ENCODE measurements around the gene CCL26.

Gene CCL26

DNA sequence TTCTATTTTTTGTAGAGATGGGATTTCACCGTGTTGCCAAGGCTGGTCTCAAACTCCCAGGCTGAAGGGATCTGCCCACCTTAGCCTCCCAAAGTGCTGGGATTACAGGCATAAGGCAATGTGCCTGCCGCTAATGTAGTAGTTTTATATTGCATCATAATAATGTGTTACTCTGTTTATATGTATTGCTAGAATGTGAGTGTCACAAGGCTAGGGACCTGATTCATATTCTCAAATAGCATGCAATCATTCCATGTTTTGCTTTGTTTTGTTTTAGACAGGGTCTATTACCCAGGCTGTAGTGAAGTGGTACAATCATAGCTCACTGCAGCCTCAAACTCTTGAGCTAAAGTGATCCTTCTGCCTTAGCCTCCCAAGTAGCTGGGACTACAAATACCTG, 13.5 kb downstream of the CCL26 start:
- TF ChIP-seq, protein P1, sequence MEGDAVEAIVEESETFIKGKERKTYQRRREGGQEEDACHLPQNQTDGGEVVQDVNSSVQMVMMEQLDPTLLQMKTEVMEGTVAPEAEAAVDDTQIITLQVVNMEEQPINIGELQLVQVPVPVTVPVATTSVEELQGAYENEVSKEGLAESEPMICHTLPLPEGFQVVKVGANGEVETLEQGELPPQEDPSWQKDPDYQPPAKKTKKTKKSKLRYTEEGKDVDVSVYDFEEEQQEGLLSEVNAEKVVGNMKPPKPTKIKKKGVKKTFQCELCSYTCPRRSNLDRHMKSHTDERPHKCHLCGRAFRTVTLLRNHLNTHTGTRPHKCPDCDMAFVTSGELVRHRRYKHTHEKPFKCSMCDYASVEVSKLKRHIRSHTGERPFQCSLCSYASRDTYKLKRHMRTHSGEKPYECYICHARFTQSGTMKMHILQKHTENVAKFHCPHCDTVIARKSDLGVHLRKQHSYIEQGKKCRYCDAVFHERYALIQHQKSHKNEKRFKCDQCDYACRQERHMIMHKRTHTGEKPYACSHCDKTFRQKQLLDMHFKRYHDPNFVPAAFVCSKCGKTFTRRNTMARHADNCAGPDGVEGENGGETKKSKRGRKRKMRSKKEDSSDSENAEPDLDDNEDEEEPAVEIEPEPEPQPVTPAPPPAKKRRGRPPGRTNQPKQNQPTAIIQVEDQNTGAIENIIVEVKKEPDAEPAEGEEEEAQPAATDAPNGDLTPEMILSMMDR (conservative IDR thresholded peaks at IDR 0.05), result no peak
- TF ChIP-seq ZFX (IDR thresholded peaks at IDR 0.05), result no peak

DNA sequence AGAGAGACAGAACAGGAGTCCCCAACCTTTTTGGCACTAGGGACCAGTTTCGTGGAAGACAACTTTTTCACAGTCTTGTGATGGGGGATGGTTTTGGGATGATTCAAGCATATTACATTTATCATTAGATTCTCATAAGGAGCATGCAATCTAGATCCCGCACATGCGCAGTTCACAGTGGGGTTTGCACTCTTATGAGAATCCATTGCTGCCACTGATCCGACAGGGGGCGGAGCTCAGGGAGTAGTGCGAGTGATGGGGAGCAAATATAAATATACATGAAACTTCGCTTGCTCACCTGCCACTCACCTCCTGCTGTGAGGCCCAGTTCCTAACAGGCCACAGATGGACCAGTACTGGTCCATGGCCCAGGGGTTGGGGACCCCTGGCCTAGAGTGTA, 14.2 kb downstream of the CCL26 start:
- H3K27ac ChIP-seq, result no peak overlapping the region
- TF ChIP-seq ZFX (IDR thresholded peaks at IDR 0.05), result no peak
- TF ChIP-seq, protein P1 (conservative IDR thresholded peaks at IDR 0.05), result no peak

More for the DNA sequence above, 13.5 kb downstream of the CCL26 start:
- no peak overlapping the region for H3K27ac ChIP-seq

DNA sequence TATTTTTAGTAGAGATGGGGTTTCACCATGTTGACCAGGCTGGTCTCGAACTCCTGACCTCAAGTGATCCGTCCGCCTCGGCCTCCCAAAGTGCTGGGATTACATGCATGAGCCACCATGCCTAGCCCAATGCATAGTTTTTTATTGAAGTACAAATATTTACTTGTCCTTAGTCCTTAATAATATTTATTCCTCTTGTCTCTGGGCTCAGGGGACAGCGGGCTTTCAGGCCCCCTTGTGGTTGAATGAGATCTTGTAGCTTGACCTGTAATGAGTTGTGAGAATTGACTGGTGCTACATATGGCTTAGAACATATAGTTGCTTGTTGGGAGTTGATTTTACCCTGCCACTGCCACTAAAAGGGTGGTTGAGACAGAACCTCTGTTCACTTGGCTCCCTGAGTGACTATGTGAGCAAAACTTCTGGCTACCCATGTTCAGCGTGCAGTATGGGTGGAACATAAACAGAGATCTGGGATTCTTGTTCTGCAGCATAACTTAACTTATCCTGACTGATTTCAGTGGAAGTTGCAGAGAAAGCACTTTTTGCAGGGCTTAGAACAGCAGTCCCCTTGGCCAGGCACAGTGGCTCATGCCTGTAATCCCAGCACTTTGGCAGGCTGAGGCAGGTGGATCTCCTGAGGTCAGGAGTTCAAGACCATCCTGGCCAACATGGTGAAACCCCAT, 14.9 kb downstream of the CCL26 start:
- TF ChIP-seq, protein P1 (conservative IDR thresholded peaks at IDR 0.05), result peak; percentile 75
- TF ChIP-seq ZFX (IDR thresholded peaks at IDR 0.05), result no peak
- H3K27ac ChIP-seq, result no peak overlapping the region

DNA sequence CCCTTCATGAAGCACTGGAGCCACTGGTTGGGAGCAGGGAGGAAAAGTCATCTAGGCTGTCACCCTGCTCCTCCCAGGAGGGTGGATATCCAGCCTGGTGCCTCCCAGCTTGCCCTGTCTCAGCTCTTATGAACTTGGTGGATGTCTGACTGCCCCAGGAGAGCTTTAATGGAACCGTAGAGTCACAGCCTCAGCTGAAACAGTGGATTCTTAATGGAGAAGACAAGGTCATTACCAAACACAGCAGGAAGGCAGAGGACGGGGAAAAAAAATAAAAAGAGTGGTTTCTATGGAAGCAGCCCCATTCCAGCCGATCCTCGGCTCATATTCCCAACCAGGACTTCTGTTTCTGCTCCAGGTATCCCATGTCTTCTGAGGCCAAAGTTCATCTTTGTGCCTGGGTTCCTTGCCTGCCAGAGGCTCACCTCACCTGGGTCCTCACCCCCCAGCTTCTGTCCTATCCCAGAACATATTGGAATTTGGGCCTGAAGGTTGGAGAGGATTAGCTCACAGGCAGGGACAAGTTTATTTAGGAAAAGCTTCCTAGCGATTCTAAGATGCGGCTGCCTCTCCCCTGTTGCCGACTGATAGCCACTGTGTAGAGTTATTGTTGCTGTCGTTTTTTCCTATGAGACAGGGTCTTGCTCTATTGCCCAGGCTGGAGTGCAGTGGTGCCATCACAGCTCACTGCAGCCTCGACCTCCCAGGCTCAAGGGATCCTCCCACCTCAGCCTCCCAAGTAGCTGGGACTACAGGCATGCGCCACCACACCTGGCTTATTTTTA, 15.6 kb downstream of the CCL26 start:
- H3K27ac ChIP-seq, result no peak overlapping the region
- TF ChIP-seq, protein P1 (conservative IDR thresholded peaks at IDR 0.05), result no peak
- TF ChIP-seq ZFX (IDR thresholded peaks at IDR 0.05), result no peak

DNA sequence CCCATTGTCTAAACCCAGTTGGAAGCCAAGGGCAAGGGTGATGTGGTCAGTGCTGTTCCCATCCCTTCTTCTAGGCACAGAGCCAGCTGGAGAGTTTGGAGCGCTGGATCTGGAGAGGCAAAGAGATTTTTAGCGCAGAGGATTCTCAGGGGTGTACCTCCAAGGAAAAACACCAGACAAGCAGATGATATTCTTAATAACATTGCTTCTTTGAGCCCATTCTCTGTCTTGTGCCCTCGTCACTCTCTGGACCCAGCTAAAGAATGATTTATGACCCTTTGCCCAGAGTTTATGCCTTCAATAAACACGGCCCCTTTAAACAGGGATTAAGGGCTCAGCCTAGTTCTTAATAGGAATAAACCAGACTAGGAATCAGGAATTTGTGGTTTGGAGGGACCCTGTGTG, 28.6 kb downstream of the CCL26 start:
- H3K27ac ChIP-seq, result no peak overlapping the region

DNA sequence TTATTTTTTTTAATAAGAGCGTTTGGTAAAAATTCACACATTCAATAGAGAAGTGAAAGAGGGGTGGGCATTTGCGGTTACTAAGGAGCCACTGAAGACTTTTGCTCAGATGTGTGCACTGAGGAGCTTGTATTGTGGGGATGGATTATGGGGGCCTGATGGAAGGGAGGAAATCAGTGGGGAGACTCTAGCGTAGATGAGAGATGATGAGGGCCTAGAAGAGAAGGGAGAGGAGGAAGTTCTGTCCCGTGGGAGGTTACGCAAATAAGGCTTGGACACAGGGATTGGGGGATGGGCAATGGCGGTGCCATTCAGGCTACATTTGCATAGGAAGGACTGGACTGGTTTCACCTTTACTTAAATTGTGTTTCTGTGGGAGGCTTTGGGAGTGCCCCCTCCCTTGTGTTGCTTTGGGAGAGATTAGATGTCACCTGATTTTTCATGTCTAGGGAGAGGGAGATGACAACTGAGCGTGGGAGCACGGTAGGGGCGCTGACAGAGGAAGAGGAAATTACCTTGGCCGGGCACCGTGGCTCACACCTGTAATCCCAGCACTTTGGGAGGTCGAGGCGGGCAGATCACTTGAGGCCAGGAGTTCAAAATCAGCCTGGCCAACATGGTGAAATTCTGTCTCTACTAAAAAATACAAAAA, 31.0 kb downstream of the CCL26 start:
- no peak overlapping the region for H3K27ac ChIP-seq
- TF ChIP-seq, protein P1 (conservative IDR thresholded peaks at IDR 0.05), result no peak
- TF ChIP-seq ZFX (IDR thresholded peaks at IDR 0.05), result no peak

More for the DNA sequence above, 28.6 kb downstream of the CCL26 start:
- TF ChIP-seq, protein P1 (conservative IDR thresholded peaks at IDR 0.05), result no peak
- TF ChIP-seq ZFX (IDR thresholded peaks at IDR 0.05), result no peak

Data from C4-2B (cell line).